Endothelial cell of umbilical vein (primary cell): ENCODE results near the gene HOXB7. TPM values are rescaled to one million over a fixed set of nuclear protein-coding genes. Genes with fewer than 3 reads are reported as not detected.

Source experiments
- BruUV-seq: library from RNA; stranded (reverse); fragments of 400-500 nt; replicated peaks from 2 replicates; lab custom pipeline; 2021; lab: Mats Ljungman, UMichigan
- CTCF ChIA-PET: fragments of 300-600, 350-600 bp; sonication (Branson Sonifier 250); formaldehyde crosslinking; loops from one replicate; lab custom pipeline; 2021; ENCODE audit warnings: antibody characterized with exemption, inconsistent platforms; lab: Charles Lee
- POLR2A ChIA-PET: fragments of 300-600, 350-600 bp; sonication (Branson Sonifier 250); formaldehyde crosslinking; loops from one replicate; lab custom pipeline; 2021; ENCODE audit warnings: antibody characterized with exemption, inconsistent platforms; lab: Charles Lee
- DNase-seq: peaks from one replicate; pipeline ENCODE4 v3.0.0-alpha.2; 2011; ENCODE audit warnings: low read depth, low spot score
- FAIRE-seq: peaks from 2 replicates; lab custom pipeline; 2011; peaks lifted over from hg19 to GRCh38; lab: Jason Lieb, UNC
- H2AFZ ChIP-seq: 2 replicates; pipeline ENCODE4 v1.6.0; 2012; ENCODE audit warnings: low read depth, low read length, control low read depth, inconsistent platforms
- H3K27ac ChIP-seq: 2 replicates; pipeline ENCODE4 v1.5.1; 2011; ENCODE audit warnings: low read depth, mild to moderate bottlenecking, control low read depth, low read length, moderate library complexity; ENCODE audit not compliant: insufficient read depth
- H3K27me3 ChIP-seq, 2 experiments: 2 replicates each; pipeline versions ENCODE4 v1.6.0 to v1.6.1; 2011; ENCODE audit warnings: low read length in 2 of 2, mixed read lengths in 1 of 2; ENCODE audit not compliant: control insufficient read depth in 2 of 2, insufficient read depth in 2 of 2
- H3K36me3 ChIP-seq, 2 experiments: 2 replicates in 1 of 2; 3 replicates in 1 of 2; pipeline ENCODE4 v1.5.1; 2011; ENCODE audit warnings: low read length in 2 of 2, mild to moderate bottlenecking in 1 of 2, moderate library complexity in 1 of 2; ENCODE audit not compliant: control insufficient read depth in 2 of 2, insufficient read depth in 2 of 2; ENCODE audit errors: extremely low read depth in 1 of 2
- H3K4me1 ChIP-seq: 3 replicates; pipeline ENCODE4 v1.5.1; 2011; ENCODE audit warnings: mild to moderate bottlenecking, low read length; ENCODE audit not compliant: control insufficient read depth, insufficient read depth; ENCODE audit errors: extremely low read depth
- H3K4me2 ChIP-seq: 2 replicates; pipeline ENCODE4 v1.6.1; 2011; ENCODE audit warnings: low read length, control low read depth, mixed read lengths; ENCODE audit not compliant: insufficient read depth
- H3K4me3 ChIP-seq, 3 experiments: fragments of 200-600 bp in 1 of 3; sonication (generic), shearing (Covaris generic) in 1 of 3; replicated peaks in 1 of 3; 2 replicates each; pipeline ENCODE4 v1.5.1; 2011 to 2016; ENCODE audit warnings: control low read depth in 3 of 3, low read length in 3 of 3, mild to moderate bottlenecking in 2 of 3, inconsistent platforms in 1 of 3, low read depth in 1 of 3, moderate library complexity in 1 of 3; ENCODE audit not compliant: insufficient read depth in 1 of 3
- H3K79me2 ChIP-seq: 2 replicates; pipeline ENCODE4 v1.6.0; 2012; ENCODE audit warnings: low read length, inconsistent platforms; ENCODE audit not compliant: control insufficient read depth, insufficient read depth
- H3K9ac ChIP-seq: replicated peaks from 2 replicates; pipeline ENCODE3; 2011; ENCODE audit warnings: low read length, control low read depth; ENCODE audit not compliant: insufficient read depth; ENCODE audit errors: extremely low read depth
- H3K9me1 ChIP-seq: replicated peaks from 3 replicates; pipeline ENCODE4 v1.6.0; 2011; ENCODE audit warnings: mild to moderate bottlenecking, low read length; ENCODE audit not compliant: control insufficient read depth, insufficient read depth; ENCODE audit errors: extremely low read depth
- H3K9me3 ChIP-seq: replicated peaks from 2 replicates; pipeline ENCODE4 v1.5.1; 2012; ENCODE audit warnings: low read length, inconsistent platforms; ENCODE audit not compliant: control insufficient read depth, insufficient read depth
- H4K20me1 ChIP-seq: replicated peaks from 2 replicates; pipeline ENCODE3; 2011; ENCODE audit warnings: mild to moderate bottlenecking, low read length; ENCODE audit not compliant: control insufficient read depth, insufficient read depth; ENCODE audit errors: extremely low read depth
- EZH2 ChIP-seq: IDR thresholded peaks from 2 replicates; pipeline ENCODE4 v1.6.1; 2012; ENCODE audit warnings: borderline replicate concordance, low read depth, mild to moderate bottlenecking, moderate library complexity, low read length, inconsistent platforms; ENCODE audit not compliant: severe bottlenecking
- FOS ChIP-seq: IDR thresholded peaks from 2 replicates; pipeline ENCODE4 v1.6.1; 2011; ENCODE audit warnings: mild to moderate bottlenecking, low read length, moderate library complexity, borderline replicate concordance; ENCODE audit not compliant: insufficient read depth
- GATA2 ChIP-seq: IDR thresholded peaks from 2 replicates; pipeline ENCODE4 v1.7.0; 2011; ENCODE audit warnings: low read depth, mild to moderate bottlenecking, moderate library complexity, mixed read lengths, low read length; ENCODE audit not compliant: insufficient read length, insufficient read depth
- JUN ChIP-seq: IDR thresholded peaks from 2 replicates; pipeline ENCODE4 v1.6.1; 2011; ENCODE audit warnings: borderline replicate concordance, low read depth; ENCODE audit not compliant: insufficient read length, insufficient read depth
- MYC ChIP-seq: IDR thresholded peaks from one replicate; pipeline ENCODE4 v1.6.1; 2011; ENCODE audit warnings: mild to moderate bottlenecking, low read depth, low read length
- POLR2A ChIP-seq: IDR thresholded peaks from 2 replicates; pipeline ENCODE4 v1.6.1; 2012; ENCODE audit warnings: low read depth, mild to moderate bottlenecking, control low read depth, low read length
- POLR2AphosphoS5 ChIP-seq: IDR thresholded peaks from 2 replicates; pipeline ENCODE4 v1.6.1; 2012; ENCODE audit warnings: low read depth, mild to moderate bottlenecking, control low read depth, low read length, moderate library complexity; ENCODE audit not compliant: insufficient read depth
- dilution Hi-C: fragments of 300-500 bp; cut with MboI; formaldehyde crosslinking; loops from one replicate; pipeline ENCODE4 v1.15.0; 2019; ENCODE audit warnings: low sequenced_read_pairs; ENCODE audit not compliant: extremely low pct_ligation_motif_present
- intact Hi-C: fragments of 100-400 bp; cut with micrococcal nuclease; formaldehyde crosslinking; loops from one replicate; pipeline ENCODE4 v1.10.0; 2022
- polyA plus RNA-seq, 4 experiments: library from polyadenylated mRNA; depleted of rRNA in 3 of 4; stranded (reverse) in 3 of 4; unstranded in 1 of 4; fragments of >200 nt; gene quantifications; 2 replicates each; pipeline versions ENCODE4 v1.2.1 to v1.2.3, GENCODE V29; 2011 to 2012; ENCODE audit warnings: missing spikeins in 1 of 4
- total RNA-seq: library from RNA; stranded (reverse); gene quantifications from 2 replicates; pipeline ENCODE4 v1.2.3, GENCODE V29; 2021
- TF ChIP-seq, protein P1 (sequence below): IDR thresholded peaks from 2 replicates; pipeline ENCODE4 v1.6.1; 2011; ENCODE audit not compliant: insufficient read depth, insufficient read length
- TF ChIP-seq, protein P2 (sequence below), 2 donors: IDR thresholded peaks; 1 replicate in 1 of 2; 2 replicates in 1 of 2; pipeline ENCODE4 v1.5.1; 2011; ENCODE audit warnings: low read length in 2 of 2, mild to moderate bottlenecking in 2 of 2, moderate library complexity in 2 of 2, control low read depth in 1 of 2, inconsistent platforms in 1 of 2, low read depth in 1 of 2; ENCODE audit not compliant: insufficient read depth in 1 of 2; ENCODE audit errors: extremely low read depth in 1 of 2

Gene HOXB7
- total and polyA plus RNA-seq, 2 donors (not counting 3 experiments of a cell fraction or from before 2014, with no cell fraction given), result 23.5 to 24.5 TPM

DNA sequence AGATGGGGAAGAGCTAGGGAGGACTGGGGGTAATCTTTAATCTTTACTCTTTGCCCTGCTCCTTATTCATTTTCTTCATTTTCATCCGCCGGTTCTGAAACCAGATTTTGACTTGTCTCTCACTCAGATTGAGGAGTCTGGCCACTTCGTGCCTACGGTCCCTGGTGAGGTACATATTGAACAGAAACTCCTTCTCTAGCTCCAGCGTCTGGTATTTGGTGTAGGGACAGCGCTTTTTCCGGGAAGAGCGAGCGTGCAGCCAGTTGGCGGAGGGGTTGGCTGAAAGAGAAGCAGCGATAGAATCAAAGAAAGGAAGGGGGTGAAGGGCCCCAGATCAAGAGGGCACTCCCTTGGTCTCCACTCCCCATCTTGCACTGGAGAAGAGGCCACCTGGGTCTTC, 12.0 kb upstream of the HOXB7 start:
- Histone ChIP-seq H3K27me3 (peaks cover 65 to 88% of the 10 kb centered on the region in 2 experiments), H3K9me1 (no peaks in the 10 kb centered on the region), H3K36me3 (no peaks in the 10 kb centered on the region), H4K20me1 (no peaks in the 10 kb centered on the region), H2AFZ (no peak overlapping the region), H3K9ac (no peak overlapping the region), H3K79me2 (no peaks in the 10 kb centered on the region), H3K4me3 (no peak overlapping the region), H3K9me3 (no peaks in the 10 kb centered on the region), H3K4me1 (peaks cover 22% of the 10 kb centered on the region), H3K27ac (no peak overlapping the region), H3K4me2 (no peak overlapping the region)
- no peak for DNase-seq
- no TSS peak for BruUV-seq
- dilution Hi-C loops, result no loop called here
- no peak for FAIRE-seq
- no peak for TF ChIP-seq JUN
- TF ChIP-seq, protein P1, sequence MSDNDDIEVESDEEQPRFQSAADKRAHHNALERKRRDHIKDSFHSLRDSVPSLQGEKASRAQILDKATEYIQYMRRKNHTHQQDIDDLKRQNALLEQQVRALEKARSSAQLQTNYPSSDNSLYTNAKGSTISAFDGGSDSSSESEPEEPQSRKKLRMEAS, result no peak
- no peak for TF ChIP-seq POLR2AphosphoS5
- no peak for TF ChIP-seq MYC
- no peak for TF ChIP-seq POLR2A
- TF ChIP-seq GATA2, result no peak
- no peak for TF ChIP-seq FOS
- TF ChIP-seq EZH2, result no peak
- TF ChIP-seq, protein P2, sequence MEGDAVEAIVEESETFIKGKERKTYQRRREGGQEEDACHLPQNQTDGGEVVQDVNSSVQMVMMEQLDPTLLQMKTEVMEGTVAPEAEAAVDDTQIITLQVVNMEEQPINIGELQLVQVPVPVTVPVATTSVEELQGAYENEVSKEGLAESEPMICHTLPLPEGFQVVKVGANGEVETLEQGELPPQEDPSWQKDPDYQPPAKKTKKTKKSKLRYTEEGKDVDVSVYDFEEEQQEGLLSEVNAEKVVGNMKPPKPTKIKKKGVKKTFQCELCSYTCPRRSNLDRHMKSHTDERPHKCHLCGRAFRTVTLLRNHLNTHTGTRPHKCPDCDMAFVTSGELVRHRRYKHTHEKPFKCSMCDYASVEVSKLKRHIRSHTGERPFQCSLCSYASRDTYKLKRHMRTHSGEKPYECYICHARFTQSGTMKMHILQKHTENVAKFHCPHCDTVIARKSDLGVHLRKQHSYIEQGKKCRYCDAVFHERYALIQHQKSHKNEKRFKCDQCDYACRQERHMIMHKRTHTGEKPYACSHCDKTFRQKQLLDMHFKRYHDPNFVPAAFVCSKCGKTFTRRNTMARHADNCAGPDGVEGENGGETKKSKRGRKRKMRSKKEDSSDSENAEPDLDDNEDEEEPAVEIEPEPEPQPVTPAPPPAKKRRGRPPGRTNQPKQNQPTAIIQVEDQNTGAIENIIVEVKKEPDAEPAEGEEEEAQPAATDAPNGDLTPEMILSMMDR (IDR thresholded peaks at IDR 0.05; ENCODE audit: extremely low read depth in 1 of 2, insufficient read depth in 1 of 2, low read depth in 1 of 2, low read length in 2 of 2), result no peak
- CTCF ChIA-PET, result interaction anchor here (0.8 to 6.3 kb wide), 8 partner anchors 8 to 548 kb away, joined by 3 to 45 read pairs (median 6); partner anchors contain the start of gene HOXB8
- POLR2A ChIA-PET, result no interaction called here
- intact Hi-C loops, result no loop called here
